T-cell (primary cell): ENCODE measurements around the gene HSPB6. TPM values are rescaled to one million over a fixed set of nuclear protein-coding genes. Genes with fewer than 3 reads are reported as not detected.

ENCODE experiments used
- ATAC-seq, 4 experiments: fragments of 200-7000 bp in 3 of 4; fragments of 150-1000 bp in 1 of 4; cut with Tn5 transposase; replicated peaks in 1 of 4; 1 replicate in 3 of 4; 2 replicates in 1 of 4; pipeline ENCODE4 v1.10.0; 2021; ENCODE audit warnings: moderate library complexity in 3 of 4, mild to moderate bottlenecking in 2 of 4, moderate number of reproducible peaks in 1 of 4
- CTCF ChIA-PET, 2 donors: fragments of 300-600 bp; sonication (Branson Sonifier 250); formaldehyde crosslinking; loops; one replicate each; lab custom pipeline; 2022; ENCODE audit warnings: antibody characterized with exemption in 2 of 2; lab: Charles Lee
- POLR2A ChIA-PET, 2 donors: fragments of 300-600 bp; sonication (Branson Sonifier 250); formaldehyde crosslinking; loops; one replicate each; lab custom pipeline; 2022; ENCODE audit warnings: antibody characterized with exemption in 2 of 2; lab: Charles Lee
- DNase-seq, 35 experiments: peaks; one replicate each; pipeline versions ENCODE4 v3.0.0 to v3.0.0-alpha.2; 2013 to 2023
- H3K27ac ChIP-seq: one replicate; pipeline ENCODE4 v1.5.1; 2013; ENCODE audit warnings: low read length
- H3K27me3 ChIP-seq, 2 experiments: replicated peaks in 1 of 2; 1 replicate in 1 of 2; 2 replicates in 1 of 2; pipeline versions ENCODE4 v1.6.1 to v1.7.0; 2013; ENCODE audit warnings: low read length in 1 of 2, mixed read lengths in 1 of 2; ENCODE audit not compliant: control insufficient read depth in 2 of 2, insufficient read depth in 2 of 2; ENCODE audit errors: extremely low read depth in 1 of 2
- H3K36me3 ChIP-seq, 2 donors: 1 replicate in 1 of 2; 2 replicates in 1 of 2; pipeline versions ENCODE4 v1.6.1 to v1.7.0; 2013; ENCODE audit warnings: low read length in 1 of 2; ENCODE audit not compliant: control insufficient read depth in 2 of 2, insufficient read depth in 1 of 2; ENCODE audit errors: extremely low read depth in 1 of 2
- H3K4me1 ChIP-seq, 2 experiments: 1 replicate in 1 of 2; 2 replicates in 1 of 2; pipeline versions ENCODE4 v1.6.1 to v1.7.0; 2013; ENCODE audit warnings: low read length in 2 of 2, mixed read lengths in 1 of 2; ENCODE audit not compliant: insufficient read depth in 2 of 2, control insufficient read depth in 1 of 2; ENCODE audit errors: extremely low read depth in 1 of 2
- H3K4me3 ChIP-seq, 2 donors: 1 replicate in 1 of 2; 2 replicates in 1 of 2; pipeline versions ENCODE4 v1.5.1 to v1.7.0; 2013; ENCODE audit warnings: mild to moderate bottlenecking in 2 of 2, low read length in 1 of 2, moderate library complexity in 1 of 2; ENCODE audit not compliant: control insufficient read depth in 1 of 2; ENCODE audit errors: extremely low read depth in 1 of 2
- H3K9me3 ChIP-seq: 2 replicates; pipeline ENCODE4 v1.7.0; 2013
- H3K27ac Mint-ChIP-seq, 2 donors: one replicate each; pipeline ENCODE4 v1.8.0; 2020 to 2021; ENCODE audit warnings: mild to moderate bottlenecking in 2 of 2, mixed read lengths in 2 of 2
- H3K27me3 Mint-ChIP-seq, 2 donors: one replicate each; pipeline ENCODE4 v1.8.0; 2021 to 2022; ENCODE audit warnings: mixed read lengths in 2 of 2
- H3K36me3 Mint-ChIP-seq: one replicate; pipeline ENCODE4 v1.8.0; 2021; ENCODE audit warnings: mixed read lengths
- H3K4me1 Mint-ChIP-seq, 3 donors: one replicate each; pipeline ENCODE4 v1.8.0; 2020 to 2022; ENCODE audit warnings: mixed read lengths in 3 of 3, mild to moderate bottlenecking in 1 of 3
- H3K4me3 Mint-ChIP-seq, 3 donors: one replicate each; pipeline ENCODE4 v1.8.0; 2020 to 2022; ENCODE audit warnings: mild to moderate bottlenecking in 3 of 3, mixed read lengths in 3 of 3, moderate library complexity in 3 of 3
- H3K9me3 Mint-ChIP-seq, 3 donors: one replicate each; pipeline ENCODE4 v1.8.0; 2020 to 2022; ENCODE audit warnings: mixed read lengths in 3 of 3
- WGBS: methylation state at CpG from one replicate; pipeline ENCODE4 v1.1.5; 2013; ENCODE audit warnings: missing lambda C conversion rate; ENCODE audit not compliant: insufficient coverage; 5-methylcytosine and 5-hydroxymethylcytosine counted together
- total RNA-seq, 35 experiments: library from RNA in 6 of 35; stranded (reverse) in 6 of 35; fragments of 120-200 nt in 1 of 35; gene quantifications; one replicate each; pipeline versions ENCODE4 v1.2.1 to v1.2.4 and lab custom pipeline; 2013 to 2026

Gene HSPB6
- total RNA-seq, 5 donors from 2014 or later (not counting 1 experiment from before 2014, with no cell fraction given): 0.44 to 0.69 (median 0.51) TPM; not detected in 2

DNA sequence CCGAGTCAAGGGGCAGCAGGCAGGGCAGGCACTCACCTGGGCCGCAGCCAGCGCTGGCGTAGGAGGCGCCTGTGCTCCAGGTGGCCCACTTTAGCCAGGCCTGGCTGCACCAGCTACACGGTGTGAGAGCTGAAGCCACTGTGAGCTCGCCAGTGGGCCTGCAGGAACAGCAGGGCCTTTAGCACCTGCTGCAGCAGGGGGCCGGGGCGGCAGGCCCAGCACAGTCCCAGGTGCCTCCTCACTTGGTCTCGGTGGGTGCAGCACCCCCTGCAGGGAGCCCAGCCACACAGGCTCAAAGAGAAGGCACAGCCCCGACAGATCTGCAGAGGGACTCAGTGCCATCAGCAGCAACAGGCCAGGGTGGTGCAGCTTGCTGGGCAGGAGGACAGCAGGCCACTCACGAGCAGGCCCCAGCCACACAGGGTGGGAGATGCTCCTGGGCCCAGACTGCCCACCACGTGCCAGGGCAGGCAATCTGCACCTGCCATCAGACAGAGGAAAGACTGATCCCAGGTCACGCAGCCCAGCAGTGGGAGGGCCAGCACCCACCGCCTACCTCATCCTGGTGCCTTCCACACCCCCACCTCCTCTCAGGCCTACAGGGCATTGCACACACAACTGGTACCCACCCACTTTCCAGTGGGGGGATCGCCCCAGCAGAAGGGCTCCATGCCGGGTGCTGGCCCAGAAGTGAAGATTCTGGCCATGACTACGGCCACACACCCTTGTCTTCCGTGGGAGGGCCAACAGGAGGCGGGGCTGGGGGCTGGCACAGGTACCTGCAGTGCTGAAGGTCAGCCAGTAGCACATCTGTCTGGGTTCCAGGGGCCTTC, 34.4 kb upstream of the HSPB6 start:
- no peak overlapping the region for H3K27ac Mint-ChIP-seq
- no peak overlapping the region for H3K4me3 ChIP-seq
- H3K9me3 ChIP-seq: no peaks in the 10 kb centered on the region
- H3K9me3 Mint-ChIP-seq: no peaks in the 10 kb centered on the region
- H3K36me3 Mint-ChIP-seq: no peaks in the 10 kb centered on the region
- ATAC-seq (peak in 1 of 4 experiments; percentile 40), DNase-seq (peak in 2 of 35 experiments; percentile 9 to 20)
- ChIA-PET CTCF (no interaction called here), POLR2A (no interaction called here)
- H3K27ac ChIP-seq: no peak overlapping the region
- peaks cover 8 to 10% of the 10 kb centered on the region in 2 donors for H3K27me3 Mint-ChIP-seq
- 73% methylated on average over 20 of the region's 20 CpGs for WGBS
- no peaks in the 10 kb centered on the region for H3K4me1 ChIP-seq
- H3K27me3 ChIP-seq: peaks cover 5 to 37% of the 10 kb centered on the region in 2 experiments
- no peak overlapping the region for H3K4me3 Mint-ChIP-seq
- no peaks in the 10 kb centered on the region for H3K4me1 Mint-ChIP-seq
- H3K36me3 ChIP-seq: no peaks in the 10 kb centered on the region

DNA sequence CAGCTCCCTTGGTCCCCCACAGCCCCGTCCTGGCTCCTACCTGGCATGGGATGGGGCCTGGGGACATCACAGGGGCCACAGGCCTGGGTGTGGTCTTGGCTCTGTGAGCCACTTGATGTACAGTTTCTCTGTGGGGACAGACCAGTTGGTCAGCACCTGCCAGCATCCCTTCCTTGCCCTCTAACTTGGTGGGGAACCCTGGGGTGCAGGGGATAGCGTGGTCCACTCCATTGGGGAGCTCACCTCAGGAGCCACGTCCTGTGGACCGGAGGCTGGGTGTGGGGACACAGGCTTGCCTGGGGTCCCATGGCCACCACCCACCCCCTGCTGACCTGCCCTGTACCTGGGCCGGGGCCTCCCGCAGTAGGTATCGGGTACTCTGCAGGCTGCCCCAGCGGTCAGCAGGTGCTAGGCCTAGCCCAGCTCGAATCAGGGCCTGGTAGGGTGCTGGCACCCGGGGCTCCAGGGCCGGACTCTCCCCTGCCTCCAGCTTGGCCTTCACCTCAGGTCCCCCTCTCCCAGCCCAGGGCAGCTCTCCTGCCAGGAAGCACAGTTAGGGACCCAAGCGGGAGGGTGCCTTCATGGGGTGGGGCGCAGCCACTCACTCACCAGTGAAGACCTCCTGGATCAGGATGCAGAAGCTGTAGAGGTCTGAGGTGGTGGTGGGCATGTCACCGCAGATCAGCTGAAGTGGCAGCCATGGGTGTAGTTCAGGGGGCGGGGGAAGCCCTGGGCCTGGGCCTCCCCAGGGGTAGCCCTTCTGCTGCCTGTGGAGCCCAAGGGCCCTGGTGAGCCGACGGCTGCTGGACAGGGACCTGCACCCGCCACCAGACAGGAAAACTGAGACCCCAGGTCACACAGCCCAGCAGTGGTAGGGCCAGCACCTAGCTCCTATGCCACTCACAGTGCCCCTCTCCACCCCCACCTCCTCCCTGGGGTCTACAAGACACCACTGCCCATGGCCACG, 33.4 kb upstream of the HSPB6 start:
- H3K27me3 Mint-ChIP-seq: peaks cover 4 to 5% of the 10 kb centered on the region in 2 donors
- ChIA-PET POLR2A (no interaction called here), CTCF (no interaction called here)
- no peak overlapping the region for H3K4me3 Mint-ChIP-seq
- peaks cover 3% of the 10 kb centered on the region for H3K36me3 Mint-ChIP-seq
- H3K9me3 Mint-ChIP-seq: no peaks in the 10 kb centered on the region
- DNase-seq (no peak), ATAC-seq (peak in 1 of 4 experiments; percentile 11)
- Histone ChIP-seq H3K27ac (no peak overlapping the region), H3K9me3 (no peaks in the 10 kb centered on the region), H3K4me1 (no peaks in the 10 kb centered on the region), H3K4me3 (no peak overlapping the region), H3K27me3 (peaks cover 0 to 30% of the 10 kb centered on the region in 2 experiments), H3K36me3 (peaks cover 0 to 8% of the 10 kb centered on the region in 2 donors)
- H3K27ac Mint-ChIP-seq: no peak overlapping the region
- H3K4me1 Mint-ChIP-seq: no peaks in the 10 kb centered on the region
- WGBS: 85% methylated on average over 16 of the region's 19 CpGs

DNA sequence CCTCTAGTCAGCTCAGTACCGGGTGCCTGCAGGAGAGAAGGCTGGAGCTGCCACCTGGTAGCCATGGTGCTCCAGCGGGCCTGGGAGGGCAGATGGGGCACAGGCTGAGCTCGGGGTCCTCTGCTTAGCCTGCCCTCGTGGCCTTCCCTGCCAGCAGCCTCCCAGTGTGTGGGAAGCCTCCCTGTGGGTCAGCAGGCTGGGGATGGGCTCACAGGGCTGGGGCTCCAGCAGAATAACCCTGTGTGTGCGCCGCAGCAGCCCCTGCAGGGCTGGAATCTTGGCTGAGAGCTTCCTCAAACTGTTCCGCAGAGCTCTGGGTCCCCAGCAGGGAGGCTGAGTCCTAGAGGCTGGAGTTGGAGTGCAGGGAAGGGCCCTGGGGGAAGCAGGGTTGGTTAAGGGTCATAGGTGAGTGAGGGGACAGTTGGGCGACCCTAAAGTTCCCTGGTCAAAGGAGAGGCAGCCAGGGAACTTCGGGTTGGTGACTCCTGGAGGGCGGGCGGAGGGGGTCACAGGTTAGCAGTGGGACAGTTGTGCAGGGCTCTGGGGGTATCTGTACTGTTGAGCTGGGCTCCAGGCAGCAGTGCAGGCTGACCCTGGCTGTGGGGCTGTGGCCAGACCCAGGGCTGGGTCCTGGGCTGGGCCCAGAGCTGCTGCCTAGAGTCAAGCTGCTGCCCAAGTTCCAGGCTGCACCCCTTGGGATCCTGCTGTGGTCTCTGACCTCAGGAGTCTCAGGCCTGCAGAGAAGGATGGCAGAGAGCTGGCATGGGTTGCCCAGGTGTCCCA, 32.6 kb upstream of the HSPB6 start:
- WGBS: 86% methylated on average over 8 of the region's 11 CpGs
- ATAC-seq (no peak), DNase-seq (no peak)
- H3K27me3 ChIP-seq: peaks cover 0 to 30% of the 10 kb centered on the region in 2 experiments
- H3K27ac Mint-ChIP-seq: no peak overlapping the region
- peaks cover 3% of the 10 kb centered on the region for H3K36me3 Mint-ChIP-seq
- H3K4me3 ChIP-seq: no peak overlapping the region
- no peaks in the 10 kb centered on the region for H3K9me3 Mint-ChIP-seq
- ChIA-PET CTCF (no interaction called here), POLR2A (no interaction called here)
- H3K4me1 Mint-ChIP-seq: no peaks in the 10 kb centered on the region
- no peak overlapping the region for H3K4me3 Mint-ChIP-seq
- no peak overlapping the region for H3K27ac ChIP-seq
- peaks cover 0 to 11% of the 10 kb centered on the region in 2 donors for H3K36me3 ChIP-seq
- no peaks in the 10 kb centered on the region for H3K9me3 ChIP-seq
- H3K27me3 Mint-ChIP-seq: peaks cover 4 to 5% of the 10 kb centered on the region in 2 donors
- H3K4me1 ChIP-seq: no peaks in the 10 kb centered on the region

DNA sequence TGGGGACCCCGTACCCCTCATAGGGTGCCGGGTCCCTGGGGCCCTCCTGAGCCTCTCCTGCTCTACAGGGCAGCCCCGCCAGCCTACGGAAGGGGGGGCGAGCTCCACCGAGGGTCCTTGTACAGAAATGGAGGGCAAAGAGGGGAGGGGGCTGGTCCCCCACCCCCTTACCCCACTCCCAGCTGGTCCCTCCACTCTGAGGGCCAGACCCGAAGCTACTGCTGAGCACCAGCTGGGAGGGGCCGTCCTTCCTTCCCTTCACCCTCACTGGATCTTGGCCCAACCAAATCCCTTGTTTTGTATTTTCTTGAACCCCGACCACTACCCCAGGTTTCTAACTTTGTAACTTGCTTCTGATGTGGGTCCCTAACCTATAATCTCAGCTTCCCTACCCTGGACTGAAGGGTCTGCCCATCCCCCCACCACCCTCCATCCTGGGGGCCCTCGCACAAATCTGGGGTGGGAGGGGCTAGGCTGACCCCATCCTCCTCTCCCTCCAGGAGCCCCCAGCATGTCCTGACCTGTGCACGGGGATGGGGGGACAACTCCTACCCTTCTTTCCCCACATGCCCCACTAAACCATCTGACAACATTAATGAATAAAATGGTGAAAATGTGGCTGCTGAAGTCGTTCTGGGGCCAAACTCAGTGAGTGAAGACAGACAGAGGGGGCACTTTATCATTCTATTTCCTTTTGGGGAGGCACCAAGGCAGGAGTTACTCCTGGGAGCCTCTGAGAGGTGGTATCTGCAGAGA, 31.6 kb upstream of the HSPB6 start:
- CTCF ChIA-PET: interaction anchor here in 1 of 2 donors (0.6 kb wide), 1 partner anchor 113 kb away, joined by 3 read pairs; no protein-coding TSS in a partner anchor

DNA sequence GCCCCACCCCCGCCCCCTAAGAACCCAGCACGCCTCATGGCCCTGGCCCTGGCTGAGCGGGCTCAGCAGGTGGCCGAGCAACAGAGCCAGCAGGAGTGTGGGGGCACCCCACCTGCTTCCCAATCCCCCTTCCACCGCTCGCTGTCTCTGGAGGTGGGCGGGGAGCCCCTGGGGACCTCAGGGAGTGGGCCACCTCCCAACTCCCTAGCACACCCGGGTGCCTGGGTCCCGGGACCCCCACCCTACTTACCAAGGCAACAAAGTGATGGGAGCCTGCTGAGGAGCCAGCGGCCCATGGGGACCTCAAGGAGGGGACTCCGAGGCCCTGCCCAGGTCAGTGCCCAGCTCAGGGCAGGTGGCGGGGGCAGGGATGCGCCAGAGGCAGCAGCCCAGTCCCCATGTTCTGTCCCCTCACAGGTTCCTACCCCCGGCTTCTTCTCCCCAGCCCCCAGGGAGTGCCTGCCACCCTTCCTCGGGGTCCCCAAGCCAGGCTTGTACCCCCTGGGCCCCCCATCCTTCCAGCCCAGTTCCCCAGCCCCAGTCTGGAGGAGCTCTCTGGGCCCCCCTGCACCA, 30.5 kb upstream of the HSPB6 start:
- Mint-ChIP-seq H3K27me3 (no peaks in the 10 kb centered on the region), H3K4me1 (no peaks in the 10 kb centered on the region), H3K9me3 (no peaks in the 10 kb centered on the region), H3K27ac (no peak overlapping the region), H3K4me3 (no peak overlapping the region), H3K36me3 (peaks cover 3% of the 10 kb centered on the region)
- no peak overlapping the region for H3K27ac ChIP-seq
- ChIA-PET CTCF (no interaction called here), POLR2A (no interaction called here)
- H3K9me3 ChIP-seq: no peaks in the 10 kb centered on the region
- ATAC-seq (no peak), DNase-seq (no peak)
- H3K4me3 ChIP-seq: no peak overlapping the region
- H3K27me3 ChIP-seq: peaks cover 0 to 17% of the 10 kb centered on the region in 2 experiments
- H3K4me1 ChIP-seq: no peaks in the 10 kb centered on the region
- 93% methylated on average over 11 of the region's 15 CpGs for WGBS
- peaks cover 0 to 11% of the 10 kb centered on the region in 2 donors for H3K36me3 ChIP-seq

More for the DNA sequence above, 31.6 kb upstream of the HSPB6 start:
- DNase-seq (no peak), ATAC-seq (no peak)
- Histone ChIP-seq H3K4me1 (no peaks in the 10 kb centered on the region), H3K36me3 (peaks cover 0 to 11% of the 10 kb centered on the region in 2 donors), H3K27ac (no peak overlapping the region), H3K27me3 (peaks cover 0 to 26% of the 10 kb centered on the region in 2 experiments), H3K4me3 (no peak overlapping the region), H3K9me3 (no peaks in the 10 kb centered on the region)
- Mint-ChIP-seq H3K4me3 (no peak overlapping the region), H3K9me3 (no peaks in the 10 kb centered on the region), H3K27me3 (peaks cover 0 to 4% of the 10 kb centered on the region in 2 donors), H3K27ac (no peak overlapping the region), H3K4me1 (no peaks in the 10 kb centered on the region), H3K36me3 (peaks cover 3% of the 10 kb centered on the region)
- WGBS: 83% methylated on average over 2 of the region's 12 CpGs
- POLR2A ChIA-PET: no interaction called here
